CD14-positive monocyte (primary cell): ENCODE measurements around the gene NSD1. TPM values are rescaled to one million over a fixed set of nuclear protein-coding genes. Genes with fewer than 3 reads are reported as not detected.

Experiments
- DNase-seq, 3 donors: peaks; one replicate each; pipeline ENCODE4 v3.0.0-alpha.2; 2011 to 2022
- H2AFZ ChIP-seq: 2 replicates; pipeline ENCODE4 v1.6.0; 2012; ENCODE audit warnings: mild to moderate bottlenecking, low read depth, low read length, inconsistent platforms; ENCODE audit not compliant: insufficient read depth, poor library complexity, severe bottlenecking
- H3K27ac ChIP-seq, 2 donors: 1 replicate in 1 of 2; 2 replicates in 1 of 2; pipeline ENCODE4 v1.5.1; 2012 to 2013; ENCODE audit warnings: low read length in 2 of 2, control low read depth in 1 of 2, inconsistent platforms in 1 of 2, low read depth in 1 of 2, mild to moderate bottlenecking in 1 of 2
- H3K27me3 ChIP-seq, 2 donors: one replicate each; pipeline versions ENCODE4 v1.6.0 to v1.6.1; 2011 to 2013; ENCODE audit warnings: low read length in 2 of 2; ENCODE audit not compliant: control insufficient read depth in 2 of 2, insufficient read depth in 2 of 2
- H3K36me3 ChIP-seq, 2 donors: replicated peaks in 1 of 2; 1 replicate in 1 of 2; 2 replicates in 1 of 2; pipeline versions ENCODE4 v1.5.1 to v1.6.1; 2012 to 2013; ENCODE audit warnings: low read length in 2 of 2, control low read depth in 1 of 2, inconsistent platforms in 1 of 2, mild to moderate bottlenecking in 1 of 2; ENCODE audit not compliant: insufficient read depth in 2 of 2, control insufficient read depth in 1 of 2
- H3K4me1 ChIP-seq, 2 donors: 1 replicate in 1 of 2; 2 replicates in 1 of 2; pipeline versions ENCODE4 v1.5.1 to v1.6.1; 2012 to 2013; ENCODE audit warnings: low read length in 2 of 2, control low read depth in 1 of 2, inconsistent platforms in 1 of 2, mild to moderate bottlenecking in 1 of 2, moderate library complexity in 1 of 2; ENCODE audit not compliant: insufficient read depth in 2 of 2, control insufficient read depth in 1 of 2
- H3K4me2 ChIP-seq: replicated peaks from 2 replicates; pipeline ENCODE3; 2012; ENCODE audit warnings: low read length, moderate library complexity, mild to moderate bottlenecking; ENCODE audit not compliant: poor library complexity, severe bottlenecking; ENCODE audit errors: extremely low read depth
- H3K4me3 ChIP-seq, 3 experiments: fragments of 200-600 bp in 1 of 3; sonication (generic) in 1 of 3; replicated peaks in 1 of 3; 1 replicate in 2 of 3; 2 replicates in 1 of 3; pipeline ENCODE4 v1.5.1; 2011 to 2013; ENCODE audit warnings: low read length in 3 of 3, mild to moderate bottlenecking in 3 of 3, control low read depth in 2 of 3, low read depth in 2 of 3, inconsistent platforms in 1 of 3, moderate library complexity in 1 of 3
- H3K79me2 ChIP-seq: 2 replicates; pipeline ENCODE4 v1.6.0; 2012; ENCODE audit warnings: mild to moderate bottlenecking, control low read depth, inconsistent platforms, low read length, moderate library complexity; ENCODE audit not compliant: insufficient read depth
- H3K9ac ChIP-seq: 2 replicates; pipeline ENCODE4 v1.6.0; 2017; ENCODE audit warnings: low read length, mild to moderate bottlenecking; ENCODE audit not compliant: insufficient read depth, poor library complexity, severe bottlenecking
- H3K9me3 ChIP-seq, 2 donors: replicated peaks in 1 of 2; 1 replicate in 1 of 2; 2 replicates in 1 of 2; pipeline versions ENCODE4 v1.5.1 to v1.6.1; 2012 to 2013; ENCODE audit warnings: low read length in 2 of 2, control low read depth in 1 of 2; ENCODE audit not compliant: control insufficient read depth in 1 of 2, insufficient read depth in 1 of 2
- H4K20me1 ChIP-seq: 2 replicates; pipeline ENCODE4 v1.6.0; 2012; ENCODE audit warnings: mild to moderate bottlenecking, low read length, control low read depth, moderate library complexity; ENCODE audit not compliant: insufficient read depth
- H3K27ac Mint-ChIP-seq, 7 donors: one replicate each; pipeline ENCODE4 v1.8.0; 2020; ENCODE audit warnings: mild to moderate bottlenecking in 7 of 7, mixed read lengths in 7 of 7, moderate library complexity in 6 of 7, inconsistent platforms in 2 of 7
- H3K27me3 Mint-ChIP-seq, 3 donors: one replicate each; pipeline ENCODE4 v1.8.0; 2021 to 2022; ENCODE audit warnings: low read depth in 3 of 3, mild to moderate bottlenecking in 3 of 3, mixed read lengths in 3 of 3, moderate library complexity in 3 of 3, inconsistent platforms in 1 of 3
- H3K36me3 Mint-ChIP-seq, 2 donors: one replicate each; pipeline ENCODE4 v1.8.0; 2020; ENCODE audit warnings: mixed read lengths in 2 of 2, inconsistent platforms in 1 of 2, mild to moderate bottlenecking in 1 of 2
- H3K4me1 Mint-ChIP-seq: one replicate; pipeline ENCODE4 v1.8.0; 2020; ENCODE audit warnings: mild to moderate bottlenecking, mixed read lengths
- H3K4me3 Mint-ChIP-seq, 2 donors: one replicate each; pipeline ENCODE4 v1.8.0; 2020; ENCODE audit warnings: mild to moderate bottlenecking in 2 of 2, mixed read lengths in 2 of 2, moderate library complexity in 1 of 2
- H3K9me3 Mint-ChIP-seq, 7 donors: one replicate each; pipeline ENCODE4 v1.8.0; 2020 to 2022; ENCODE audit warnings: mixed read lengths in 7 of 7, mild to moderate bottlenecking in 6 of 7, moderate library complexity in 6 of 7, inconsistent platforms in 2 of 7
- WGBS: methylation state at CpG from one replicate; pipeline ENCODE4 v1.1.5; 2013; ENCODE audit warnings: missing lambda C conversion rate; ENCODE audit not compliant: insufficient coverage; 5-methylcytosine and 5-hydroxymethylcytosine counted together
- intact Hi-C, 2 donors: fragments of 100-400 bp; cut with micrococcal nuclease; formaldehyde crosslinking; loops; one replicate each; pipeline versions ENCODE4 v1.15.0 to v1.15.1; 2023
- polyA plus RNA-seq, 3 donors: library from polyadenylated mRNA; depleted of rRNA in 1 of 3; unstranded in 2 of 3; stranded (reverse) in 1 of 3; fragments of 300-500 nt in 2 of 3; fragments of >200 nt in 1 of 3; fragmentation: Illumina TruSeq in 2 of 3; gene quantifications; 1 replicate in 2 of 3; 2 replicates in 1 of 3; pipeline ENCODE4 v1.2.3, GENCODE V29; 2012 to 2021
- TF ChIP-seq, protein P1 (sequence below): fragments of 200-600 bp; IDR thresholded peaks from one replicate; pipeline ENCODE4 v1.8.0; 2022; ENCODE audit warnings: antibody characterized with exemption, mild to moderate bottlenecking

The NSD1 gene
- polyA plus RNA-seq, 3 donors: 12.6 to 31.9 (median 19.0) TPM

DNA sequence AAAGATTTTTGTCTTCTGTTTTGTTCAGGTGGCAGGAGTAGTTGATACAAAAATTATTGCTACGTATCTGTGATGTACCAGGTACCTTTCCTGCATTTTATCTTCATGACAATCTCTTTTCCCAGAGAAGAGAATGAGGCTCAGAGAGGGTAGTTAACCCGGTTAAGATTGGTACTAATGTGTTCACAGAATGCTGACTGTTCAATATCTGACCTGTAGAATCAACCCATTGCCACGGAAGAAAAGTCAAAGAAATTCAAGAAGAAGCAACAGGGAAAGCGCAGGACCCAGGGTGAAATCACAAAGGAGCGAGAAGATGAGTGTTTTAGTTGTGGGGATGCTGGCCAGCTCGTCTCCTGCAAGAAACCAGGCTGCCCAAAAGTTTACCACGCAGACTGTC, 158.2 kb downstream of the NSD1 start:
- no peaks in the 10 kb centered on the region for H3K9me3 ChIP-seq
- Mint-ChIP-seq H3K4me3 (no peak overlapping the region), H3K4me1 (peaks cover 26% of the 10 kb centered on the region), H3K9me3 (no peaks in the 10 kb centered on the region), H3K27ac (no peak overlapping the region), H3K27me3 (no peaks in the 10 kb centered on the region), H3K36me3 (peaks cover 72 to 88% of the 10 kb centered on the region in 2 donors)
- peaks cover 19% of the 10 kb centered on the region in 2 donors for H3K4me1 ChIP-seq
- H4K20me1 ChIP-seq: peaks cover 11% of the 10 kb centered on the region
- DNase-seq: no peak
- H3K36me3 ChIP-seq: peaks cover 68 to 89% of the 10 kb centered on the region in 2 donors
- peaks cover 6% of the 10 kb centered on the region for H3K79me2 ChIP-seq
- H3K27me3 ChIP-seq: no peaks in the 10 kb centered on the region
- H3K9ac ChIP-seq: no peak overlapping the region
- H3K4me3 ChIP-seq: no peak overlapping the region
- H2AFZ ChIP-seq: no peak overlapping the region
- TF ChIP-seq, protein P1, sequence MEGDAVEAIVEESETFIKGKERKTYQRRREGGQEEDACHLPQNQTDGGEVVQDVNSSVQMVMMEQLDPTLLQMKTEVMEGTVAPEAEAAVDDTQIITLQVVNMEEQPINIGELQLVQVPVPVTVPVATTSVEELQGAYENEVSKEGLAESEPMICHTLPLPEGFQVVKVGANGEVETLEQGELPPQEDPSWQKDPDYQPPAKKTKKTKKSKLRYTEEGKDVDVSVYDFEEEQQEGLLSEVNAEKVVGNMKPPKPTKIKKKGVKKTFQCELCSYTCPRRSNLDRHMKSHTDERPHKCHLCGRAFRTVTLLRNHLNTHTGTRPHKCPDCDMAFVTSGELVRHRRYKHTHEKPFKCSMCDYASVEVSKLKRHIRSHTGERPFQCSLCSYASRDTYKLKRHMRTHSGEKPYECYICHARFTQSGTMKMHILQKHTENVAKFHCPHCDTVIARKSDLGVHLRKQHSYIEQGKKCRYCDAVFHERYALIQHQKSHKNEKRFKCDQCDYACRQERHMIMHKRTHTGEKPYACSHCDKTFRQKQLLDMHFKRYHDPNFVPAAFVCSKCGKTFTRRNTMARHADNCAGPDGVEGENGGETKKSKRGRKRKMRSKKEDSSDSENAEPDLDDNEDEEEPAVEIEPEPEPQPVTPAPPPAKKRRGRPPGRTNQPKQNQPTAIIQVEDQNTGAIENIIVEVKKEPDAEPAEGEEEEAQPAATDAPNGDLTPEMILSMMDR: no peak
- intact Hi-C loops: no loop called here
- 100% methylated on average over 3 of the region's 7 CpGs for WGBS
- no peak overlapping the region for H3K4me2 ChIP-seq
- H3K27ac ChIP-seq: no peak overlapping the region

DNA sequence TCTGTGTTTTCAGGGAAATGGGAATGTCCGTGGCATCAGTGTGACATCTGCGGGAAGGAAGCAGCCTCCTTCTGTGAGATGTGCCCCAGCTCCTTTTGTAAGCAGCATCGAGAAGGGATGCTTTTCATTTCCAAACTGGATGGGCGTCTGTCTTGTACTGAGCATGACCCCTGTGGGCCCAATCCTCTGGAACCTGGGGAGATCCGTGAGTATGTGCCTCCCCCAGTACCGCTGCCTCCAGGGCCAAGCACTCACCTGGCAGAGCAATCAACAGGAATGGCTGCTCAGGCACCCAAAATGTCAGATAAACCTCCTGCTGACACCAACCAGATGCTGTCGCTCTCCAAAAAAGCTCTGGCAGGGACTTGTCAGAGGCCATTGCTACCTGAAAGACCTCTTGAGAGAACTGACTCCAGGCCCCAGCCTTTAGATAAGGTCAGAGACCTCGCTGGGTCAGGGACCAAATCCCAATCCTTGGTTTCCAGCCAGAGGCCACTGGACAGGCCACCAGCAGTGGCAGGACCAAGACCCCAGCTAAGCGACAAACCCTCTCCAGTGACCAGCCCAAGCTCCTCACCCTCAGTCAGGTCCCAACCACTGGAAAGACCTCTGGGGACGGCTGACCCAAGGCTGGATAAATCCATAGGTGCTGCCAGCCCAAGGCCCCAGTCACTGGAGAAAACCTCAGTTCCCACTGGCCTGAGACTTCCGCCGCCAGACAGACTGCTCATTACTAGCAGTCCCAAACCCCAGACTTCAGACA, 160.4 kb downstream of the NSD1 start:
- Histone ChIP-seq H3K9me3 (no peaks in the 10 kb centered on the region), H3K4me2 (no peak overlapping the region), H3K9ac (no peak overlapping the region), H3K27ac (no peak overlapping the region), H3K36me3 (peaks cover 47 to 72% of the 10 kb centered on the region in 2 donors), H3K27me3 (no peaks in the 10 kb centered on the region), H3K4me3 (no peak overlapping the region), H3K79me2 (peaks cover 15% of the 10 kb centered on the region), H3K4me1 (peaks cover 42% of the 10 kb centered on the region in 2 donors), H4K20me1 (peaks cover 11% of the 10 kb centered on the region), H2AFZ (no peak overlapping the region)
- intact Hi-C loops: no loop called here
- H3K9me3 Mint-ChIP-seq: no peaks in the 10 kb centered on the region
- peaks cover 49% of the 10 kb centered on the region for H3K4me1 Mint-ChIP-seq
- H3K4me3 Mint-ChIP-seq: no peak overlapping the region
- peaks cover 0 to 2% (median 0%) of the 10 kb centered on the region in 3 donors for H3K27me3 Mint-ChIP-seq
- DNase-seq: no peak
- H3K36me3 Mint-ChIP-seq: peaks cover 72 to 81% of the 10 kb centered on the region in 2 donors
- 98% methylated on average over 11 of the region's 12 CpGs for WGBS
- H3K27ac Mint-ChIP-seq: peak overlapping the region in 2 of 7 donors; percentile 22 to 54
- TF ChIP-seq, protein P1: no peak
